ENCODE results near the gene TMEM163.

DNA sequence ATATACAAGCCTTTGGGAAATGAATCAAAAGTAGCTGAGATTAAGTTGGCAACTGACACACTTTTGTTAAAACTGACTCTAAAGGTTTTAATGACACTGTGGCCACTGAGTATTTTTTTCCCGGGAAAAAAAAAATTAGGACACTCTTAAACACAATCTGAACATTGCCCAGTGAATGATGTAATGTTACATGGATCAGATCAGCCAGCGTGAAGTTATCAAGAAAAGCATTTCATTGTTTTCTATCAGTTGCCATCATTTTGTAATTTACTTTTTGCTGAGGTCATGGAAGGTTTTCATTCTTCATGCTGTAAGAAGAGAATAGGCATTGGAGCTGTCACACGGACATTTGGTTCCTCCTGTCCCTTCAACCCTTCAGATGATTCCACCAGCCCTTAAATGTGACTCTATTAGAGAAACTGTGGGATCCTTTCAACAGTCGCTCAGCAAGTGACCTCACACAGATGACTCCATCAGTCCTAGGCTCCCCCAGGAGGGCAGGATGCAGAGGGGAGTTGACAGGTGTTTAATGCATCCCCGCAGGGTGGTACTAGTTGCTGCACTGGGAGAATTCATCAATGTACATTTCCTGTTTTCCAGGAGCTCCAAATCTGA lies 300.7 kb downstream of the TMEM163 start:
- TF ChIP-seq POLR2A (IDR thresholded peaks at IDR 0.05) (no peak), POLR2AphosphoS5 (IDR thresholded peaks at IDR 0.05) (no peak)
- TF ChIP-seq, protein P1, sequence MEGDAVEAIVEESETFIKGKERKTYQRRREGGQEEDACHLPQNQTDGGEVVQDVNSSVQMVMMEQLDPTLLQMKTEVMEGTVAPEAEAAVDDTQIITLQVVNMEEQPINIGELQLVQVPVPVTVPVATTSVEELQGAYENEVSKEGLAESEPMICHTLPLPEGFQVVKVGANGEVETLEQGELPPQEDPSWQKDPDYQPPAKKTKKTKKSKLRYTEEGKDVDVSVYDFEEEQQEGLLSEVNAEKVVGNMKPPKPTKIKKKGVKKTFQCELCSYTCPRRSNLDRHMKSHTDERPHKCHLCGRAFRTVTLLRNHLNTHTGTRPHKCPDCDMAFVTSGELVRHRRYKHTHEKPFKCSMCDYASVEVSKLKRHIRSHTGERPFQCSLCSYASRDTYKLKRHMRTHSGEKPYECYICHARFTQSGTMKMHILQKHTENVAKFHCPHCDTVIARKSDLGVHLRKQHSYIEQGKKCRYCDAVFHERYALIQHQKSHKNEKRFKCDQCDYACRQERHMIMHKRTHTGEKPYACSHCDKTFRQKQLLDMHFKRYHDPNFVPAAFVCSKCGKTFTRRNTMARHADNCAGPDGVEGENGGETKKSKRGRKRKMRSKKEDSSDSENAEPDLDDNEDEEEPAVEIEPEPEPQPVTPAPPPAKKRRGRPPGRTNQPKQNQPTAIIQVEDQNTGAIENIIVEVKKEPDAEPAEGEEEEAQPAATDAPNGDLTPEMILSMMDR (IDR thresholded peaks at IDR 0.05): no peak
